Endothelial cell of umbilical vein (primary cell): ENCODE measurements around the gene HEBP1. TPM values are rescaled to one million over a fixed set of nuclear protein-coding genes. Genes with fewer than 3 reads are reported as not detected.

Source experiments
- BruUV-seq: library from RNA; stranded (reverse); fragments of 400-500 nt; replicated peaks from 2 replicates; lab custom pipeline; 2021; lab: Mats Ljungman, UMichigan
- CTCF ChIA-PET: fragments of 300-600, 350-600 bp; sonication (Branson Sonifier 250); formaldehyde crosslinking; loops from one replicate; lab custom pipeline; 2021; ENCODE audit warnings: antibody characterized with exemption, inconsistent platforms; lab: Charles Lee
- POLR2A ChIA-PET: fragments of 300-600, 350-600 bp; sonication (Branson Sonifier 250); formaldehyde crosslinking; loops from one replicate; lab custom pipeline; 2021; ENCODE audit warnings: antibody characterized with exemption, inconsistent platforms; lab: Charles Lee
- DNase-seq: peaks from one replicate; pipeline ENCODE4 v3.0.0-alpha.2; 2011; ENCODE audit warnings: low read depth, low spot score
- FAIRE-seq: peaks from 2 replicates; lab custom pipeline; 2011; peaks lifted over from hg19 to GRCh38; lab: Jason Lieb, UNC
- H2AFZ ChIP-seq: 2 replicates; pipeline ENCODE4 v1.6.0; 2012; ENCODE audit warnings: low read depth, low read length, control low read depth, inconsistent platforms
- H3K27ac ChIP-seq: 2 replicates; pipeline ENCODE4 v1.5.1; 2011; ENCODE audit warnings: low read depth, mild to moderate bottlenecking, control low read depth, low read length, moderate library complexity; ENCODE audit not compliant: insufficient read depth
- H3K27me3 ChIP-seq, 2 experiments: 2 replicates each; pipeline versions ENCODE4 v1.6.0 to v1.6.1; 2011; ENCODE audit warnings: low read length in 2 of 2, mixed read lengths in 1 of 2; ENCODE audit not compliant: control insufficient read depth in 2 of 2, insufficient read depth in 2 of 2
- H3K36me3 ChIP-seq, 2 experiments: 2 replicates in 1 of 2; 3 replicates in 1 of 2; pipeline ENCODE4 v1.5.1; 2011; ENCODE audit warnings: low read length in 2 of 2, mild to moderate bottlenecking in 1 of 2, moderate library complexity in 1 of 2; ENCODE audit not compliant: control insufficient read depth in 2 of 2, insufficient read depth in 2 of 2; ENCODE audit errors: extremely low read depth in 1 of 2
- H3K4me1 ChIP-seq: 3 replicates; pipeline ENCODE4 v1.5.1; 2011; ENCODE audit warnings: mild to moderate bottlenecking, low read length; ENCODE audit not compliant: control insufficient read depth, insufficient read depth; ENCODE audit errors: extremely low read depth
- H3K4me2 ChIP-seq: 2 replicates; pipeline ENCODE4 v1.6.1; 2011; ENCODE audit warnings: low read length, control low read depth, mixed read lengths; ENCODE audit not compliant: insufficient read depth
- H3K4me3 ChIP-seq, 3 experiments: fragments of 200-600 bp in 1 of 3; sonication (generic), shearing (Covaris generic) in 1 of 3; replicated peaks in 1 of 3; 2 replicates each; pipeline ENCODE4 v1.5.1; 2011 to 2016; ENCODE audit warnings: control low read depth in 3 of 3, low read length in 3 of 3, mild to moderate bottlenecking in 2 of 3, inconsistent platforms in 1 of 3, low read depth in 1 of 3, moderate library complexity in 1 of 3; ENCODE audit not compliant: insufficient read depth in 1 of 3
- H3K79me2 ChIP-seq: 2 replicates; pipeline ENCODE4 v1.6.0; 2012; ENCODE audit warnings: low read length, inconsistent platforms; ENCODE audit not compliant: control insufficient read depth, insufficient read depth
- H3K9ac ChIP-seq: replicated peaks from 2 replicates; pipeline ENCODE3; 2011; ENCODE audit warnings: low read length, control low read depth; ENCODE audit not compliant: insufficient read depth; ENCODE audit errors: extremely low read depth
- H3K9me1 ChIP-seq: replicated peaks from 3 replicates; pipeline ENCODE4 v1.6.0; 2011; ENCODE audit warnings: mild to moderate bottlenecking, low read length; ENCODE audit not compliant: control insufficient read depth, insufficient read depth; ENCODE audit errors: extremely low read depth
- H3K9me3 ChIP-seq: replicated peaks from 2 replicates; pipeline ENCODE4 v1.5.1; 2012; ENCODE audit warnings: low read length, inconsistent platforms; ENCODE audit not compliant: control insufficient read depth, insufficient read depth
- H4K20me1 ChIP-seq: replicated peaks from 2 replicates; pipeline ENCODE3; 2011; ENCODE audit warnings: mild to moderate bottlenecking, low read length; ENCODE audit not compliant: control insufficient read depth, insufficient read depth; ENCODE audit errors: extremely low read depth
- EZH2 ChIP-seq: IDR thresholded peaks from 2 replicates; pipeline ENCODE4 v1.6.1; 2012; ENCODE audit warnings: borderline replicate concordance, low read depth, mild to moderate bottlenecking, moderate library complexity, low read length, inconsistent platforms; ENCODE audit not compliant: severe bottlenecking
- FOS ChIP-seq: IDR thresholded peaks from 2 replicates; pipeline ENCODE4 v1.6.1; 2011; ENCODE audit warnings: mild to moderate bottlenecking, low read length, moderate library complexity, borderline replicate concordance; ENCODE audit not compliant: insufficient read depth
- GATA2 ChIP-seq: IDR thresholded peaks from 2 replicates; pipeline ENCODE4 v1.7.0; 2011; ENCODE audit warnings: low read depth, mild to moderate bottlenecking, moderate library complexity, mixed read lengths, low read length; ENCODE audit not compliant: insufficient read length, insufficient read depth
- JUN ChIP-seq: IDR thresholded peaks from 2 replicates; pipeline ENCODE4 v1.6.1; 2011; ENCODE audit warnings: borderline replicate concordance, low read depth; ENCODE audit not compliant: insufficient read length, insufficient read depth
- MYC ChIP-seq: IDR thresholded peaks from one replicate; pipeline ENCODE4 v1.6.1; 2011; ENCODE audit warnings: mild to moderate bottlenecking, low read depth, low read length
- POLR2A ChIP-seq: IDR thresholded peaks from 2 replicates; pipeline ENCODE4 v1.6.1; 2012; ENCODE audit warnings: low read depth, mild to moderate bottlenecking, control low read depth, low read length
- POLR2AphosphoS5 ChIP-seq: IDR thresholded peaks from 2 replicates; pipeline ENCODE4 v1.6.1; 2012; ENCODE audit warnings: low read depth, mild to moderate bottlenecking, control low read depth, low read length, moderate library complexity; ENCODE audit not compliant: insufficient read depth
- dilution Hi-C: fragments of 300-500 bp; cut with MboI; formaldehyde crosslinking; loops from one replicate; pipeline ENCODE4 v1.15.0; 2019; ENCODE audit warnings: low sequenced_read_pairs; ENCODE audit not compliant: extremely low pct_ligation_motif_present
- intact Hi-C: fragments of 100-400 bp; cut with micrococcal nuclease; formaldehyde crosslinking; loops from one replicate; pipeline ENCODE4 v1.10.0; 2022
- polyA plus RNA-seq, 4 experiments: library from polyadenylated mRNA; depleted of rRNA in 3 of 4; stranded (reverse) in 3 of 4; unstranded in 1 of 4; fragments of >200 nt; gene quantifications; 2 replicates each; pipeline versions ENCODE4 v1.2.1 to v1.2.3, GENCODE V29; 2011 to 2012; ENCODE audit warnings: missing spikeins in 1 of 4
- total RNA-seq: library from RNA; stranded (reverse); gene quantifications from 2 replicates; pipeline ENCODE4 v1.2.3, GENCODE V29; 2021
- TF ChIP-seq, protein P1 (sequence below), 2 donors: IDR thresholded peaks; 1 replicate in 1 of 2; 2 replicates in 1 of 2; pipeline ENCODE4 v1.5.1; 2011; ENCODE audit warnings: low read length in 2 of 2, mild to moderate bottlenecking in 2 of 2, moderate library complexity in 2 of 2, control low read depth in 1 of 2, inconsistent platforms in 1 of 2, low read depth in 1 of 2; ENCODE audit not compliant: insufficient read depth in 1 of 2; ENCODE audit errors: extremely low read depth in 1 of 2
- TF ChIP-seq, protein P2 (sequence below): IDR thresholded peaks from 2 replicates; pipeline ENCODE4 v1.6.1; 2011; ENCODE audit not compliant: insufficient read depth, insufficient read length

The HEBP1 gene
- total and polyA plus RNA-seq, 2 donors (not counting 3 experiments of a cell fraction or from before 2014, with no cell fraction given) = 23.1 to 59.5 TPM

DNA sequence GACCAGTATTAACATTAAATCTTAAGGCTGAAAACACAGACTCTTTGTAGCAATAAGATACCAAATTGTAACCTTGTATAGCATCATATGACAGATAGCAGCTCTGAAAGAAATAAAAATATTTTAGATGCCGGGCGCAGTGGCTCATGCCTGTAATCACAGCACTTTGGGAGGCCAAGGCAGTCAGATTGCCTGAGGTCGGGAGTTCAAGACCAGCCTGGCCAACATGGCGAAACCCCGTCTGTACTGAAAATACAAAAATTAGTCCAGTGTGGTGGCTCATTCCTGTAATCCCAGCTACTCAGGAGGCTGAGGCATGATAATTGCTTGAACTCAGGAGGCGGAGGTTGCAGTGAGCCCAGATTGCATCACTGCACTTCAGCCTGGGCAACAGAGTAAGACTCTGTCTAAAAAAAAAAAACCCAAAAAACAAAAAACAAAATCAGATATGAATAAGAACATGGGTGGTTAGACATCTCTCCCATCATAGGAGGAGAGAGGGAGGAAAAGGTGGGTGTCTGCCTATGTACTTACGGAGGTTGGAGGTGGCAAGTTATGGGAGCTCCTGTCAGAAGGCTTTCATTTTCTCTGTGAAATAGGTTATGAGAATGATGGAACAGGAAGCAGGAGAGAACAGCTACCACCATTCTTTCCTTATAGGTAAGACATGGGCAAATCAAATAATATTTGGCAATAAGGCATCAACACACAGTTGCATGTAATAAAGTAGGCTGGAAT, 7.6 kb upstream of the HEBP1 start:
- H3K9me1 ChIP-seq = no peaks in the 10 kb centered on the region
- intact Hi-C loops = no loop called here
- H3K9ac ChIP-seq = no peak overlapping the region
- POLR2A ChIA-PET = no interaction called here
- FAIRE-seq (no peak), DNase-seq (no peak)
- H3K4me3 ChIP-seq = no peak overlapping the region
- H3K79me2 ChIP-seq = no peaks in the 10 kb centered on the region
- H3K4me1 ChIP-seq = no peaks in the 10 kb centered on the region
- H3K4me2 ChIP-seq = no peak overlapping the region
- no peak overlapping the region for H3K27ac ChIP-seq
- H2AFZ ChIP-seq = no peak overlapping the region
- H3K36me3 ChIP-seq = no peaks in the 10 kb centered on the region
- dilution Hi-C loops = no loop called here
- H3K9me3 ChIP-seq = no peaks in the 10 kb centered on the region
- no TSS peak for BruUV-seq
- TF ChIP-seq, protein P1, sequence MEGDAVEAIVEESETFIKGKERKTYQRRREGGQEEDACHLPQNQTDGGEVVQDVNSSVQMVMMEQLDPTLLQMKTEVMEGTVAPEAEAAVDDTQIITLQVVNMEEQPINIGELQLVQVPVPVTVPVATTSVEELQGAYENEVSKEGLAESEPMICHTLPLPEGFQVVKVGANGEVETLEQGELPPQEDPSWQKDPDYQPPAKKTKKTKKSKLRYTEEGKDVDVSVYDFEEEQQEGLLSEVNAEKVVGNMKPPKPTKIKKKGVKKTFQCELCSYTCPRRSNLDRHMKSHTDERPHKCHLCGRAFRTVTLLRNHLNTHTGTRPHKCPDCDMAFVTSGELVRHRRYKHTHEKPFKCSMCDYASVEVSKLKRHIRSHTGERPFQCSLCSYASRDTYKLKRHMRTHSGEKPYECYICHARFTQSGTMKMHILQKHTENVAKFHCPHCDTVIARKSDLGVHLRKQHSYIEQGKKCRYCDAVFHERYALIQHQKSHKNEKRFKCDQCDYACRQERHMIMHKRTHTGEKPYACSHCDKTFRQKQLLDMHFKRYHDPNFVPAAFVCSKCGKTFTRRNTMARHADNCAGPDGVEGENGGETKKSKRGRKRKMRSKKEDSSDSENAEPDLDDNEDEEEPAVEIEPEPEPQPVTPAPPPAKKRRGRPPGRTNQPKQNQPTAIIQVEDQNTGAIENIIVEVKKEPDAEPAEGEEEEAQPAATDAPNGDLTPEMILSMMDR (IDR thresholded peaks at IDR 0.05; ENCODE audit: extremely low read depth in 1 of 2, insufficient read depth in 1 of 2, low read depth in 1 of 2, low read length in 2 of 2) = no peak
- no peak for TF ChIP-seq MYC
- TF ChIP-seq POLR2AphosphoS5 = no peak
- TF ChIP-seq EZH2 = no peak
- TF ChIP-seq GATA2 = no peak
- TF ChIP-seq FOS = no peak
- TF ChIP-seq POLR2A = no peak
- TF ChIP-seq JUN = no peak
- TF ChIP-seq, protein P2, sequence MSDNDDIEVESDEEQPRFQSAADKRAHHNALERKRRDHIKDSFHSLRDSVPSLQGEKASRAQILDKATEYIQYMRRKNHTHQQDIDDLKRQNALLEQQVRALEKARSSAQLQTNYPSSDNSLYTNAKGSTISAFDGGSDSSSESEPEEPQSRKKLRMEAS = no peak
- no peaks in the 10 kb centered on the region for H4K20me1 ChIP-seq
- CTCF ChIA-PET = interaction anchor here (1.0 kb wide), 1 partner anchor 205 kb away, joined by 3 read pairs; no protein-coding TSS in a partner anchor
- H3K27me3 ChIP-seq = no peaks in the 10 kb centered on the region
